ENCODE measurements around the gene OCA2.
"Not testable (repeated sequence)": the region's sequence is repeated elsewhere in the genome, so short reads cannot be mapped to it uniquely, and the experiment has no call there.

OCA2 gene

GRCh38 chr15:27725731-27726130 lies 373.4 kb downstream of the OCA2 start:
- DNase-seq (ENCODE audit: low read depth in 2 of 2): no peak

GRCh38 chr15:27723821-27724220 lies 375.3 kb downstream of the OCA2 start:
- DNase-seq (ENCODE audit: low read depth in 2 of 2): no peak

- DNase-seq (ENCODE audit: low read depth in 2 of 2): no peak
Measured at GRCh38 chr15:27722102-27722501, 377.0 kb downstream of the OCA2 start.

GRCh38 chr15:27714675-27715074 lies 384.4 kb downstream of the OCA2 start:
- DNase-seq (ENCODE audit: low read depth in 2 of 2): no peak

- not testable (repeated sequence) for DNase-seq (ENCODE audit: low read depth in 2 of 2)
Measured at GRCh38 chr15:27713850-27714249, 385.3 kb downstream of the OCA2 start.

GRCh38 chr15:27707257-27707656 lies 391.9 kb downstream of the OCA2 start:
- no peak for DNase-seq (ENCODE audit: low read depth in 2 of 2)

- no peak for DNase-seq (ENCODE audit: low read depth in 2 of 2)
Measured at GRCh38 chr15:27706300-27706699, 392.8 kb downstream of the OCA2 start.

- no peak for DNase-seq (ENCODE audit: low read depth in 2 of 2)
Measured at GRCh38 chr15:27705056-27705455, 394.1 kb downstream of the OCA2 start.
